HCT116 (cell line): Measurements from ENCODE around the gene SCARB1. TPM values are rescaled to one million over a fixed set of nuclear protein-coding genes. Genes with fewer than 3 reads are reported as not detected.
A peak's percentile ranks its signal among the peaks of the same experiment; 100 is the strongest.

ENCODE experiments used
- ATAC-seq: fragments of 200-7000 bp; cut with Tn5 transposase; 2 replicates; pipeline ENCODE4 v1.9.1; 2020; ENCODE audit warnings: mild to moderate bottlenecking, moderate library complexity
- BruUV-seq: library from RNA; stranded (reverse); fragments of 400-500 nt; replicated peaks from 2 replicates; lab custom pipeline; 2021; lab: Mats Ljungman, UMichigan
- CTCF ChIA-PET: fragments of 300-600 bp; sonication (Branson Sonifier 250); formaldehyde crosslinking; loops from one replicate; lab custom pipeline; 2021; ENCODE audit warnings: antibody characterized with exemption; lab: Charles Lee
- POLR2A ChIA-PET: fragments of 300-600, 350-600 bp; sonication (Branson Sonifier 250); formaldehyde crosslinking; loops from one replicate; lab custom pipeline; 2021; ENCODE audit warnings: antibody characterized with exemption; lab: Charles Lee
- RAD21 ChIA-PET, 2 experiments: fragments of 300-600 bp; sonication (Branson Sonifier 250); formaldehyde crosslinking; loops; one replicate each; lab custom pipeline; 2023; ENCODE audit warnings: low total read pairs in 2 of 2; ENCODE audit not compliant: uncharacterized antibody in 2 of 2, unreplicated experiment in 2 of 2, low non-redundant PET in 1 of 2; lab: Charles Lee
- DNase-seq: peaks from one replicate; pipeline ENCODE4 v3.0.0-alpha.2; 2010; ENCODE audit warnings: low read depth, low spot score
- H2AFZ ChIP-seq: fragments of 200-600 bp; shearing (Covaris generic), sonication (generic); 2 replicates; pipeline ENCODE4 v1.6.1; 2017; ENCODE audit warnings: low read depth, mixed run types, mixed read lengths, antibody characterized with exemption, low read length; ENCODE audit not compliant: poor library complexity, severe bottlenecking
- H3K27ac ChIP-seq: 2 replicates; pipeline ENCODE4 v1.5.1; 2012; ENCODE audit warnings: low read depth, low read length
- H3K27me3 ChIP-seq: fragments of 200-600 bp; sonication (generic); 2 replicates; pipeline ENCODE4 v1.6.1; 2016; ENCODE audit warnings: mixed run types, low read length, mixed read lengths; ENCODE audit not compliant: insufficient read depth
- H3K36me3 ChIP-seq, 2 experiments: fragments of 200-500 bp in 1 of 2; fragments of 200-600 bp in 1 of 2; sonication (Bioruptor generic) in 1 of 2; sonication (generic) in 1 of 2; 2 replicates each; pipeline versions ENCODE4 v1.5.1 to v1.6.1; 2014 to 2016; ENCODE audit warnings: low read length in 2 of 2, inconsistent platforms in 1 of 2, mixed read lengths in 1 of 2, mixed run types in 1 of 2; ENCODE audit not compliant: insufficient read depth in 2 of 2, control insufficient read depth in 1 of 2
- H3K4me1 ChIP-seq, 2 experiments: fragments of 200-600 bp in 1 of 2; sonication (generic) in 1 of 2; 2 replicates each; pipeline versions ENCODE4 v1.5.1 to v1.6.1; 2012 to 2017; ENCODE audit warnings: low read length in 2 of 2, inconsistent platforms in 1 of 2, mild to moderate bottlenecking in 1 of 2, mixed read lengths in 1 of 2, mixed run types in 1 of 2, moderate library complexity in 1 of 2; ENCODE audit not compliant: insufficient read depth in 2 of 2, control insufficient read depth in 1 of 2
- H3K4me2 ChIP-seq: fragments of 200-600 bp; sonication (generic); 2 replicates; pipeline ENCODE4 v1.6.1; 2017; ENCODE audit warnings: mixed run types, low read length, mixed read lengths
- H3K4me3 ChIP-seq, 2 experiments: fragments of 200-600 bp in 1 of 2; sonication (generic) in 1 of 2; replicated peaks in 1 of 2; 2 replicates each; pipeline ENCODE4 v1.5.1; 2011 to 2016; ENCODE audit warnings: low read length in 2 of 2, control low read depth in 1 of 2, low read depth in 1 of 2, mild to moderate bottlenecking in 1 of 2, mixed read lengths in 1 of 2, mixed run types in 1 of 2
- H3K79me2 ChIP-seq: fragments of 200-600 bp; sonication (generic); 2 replicates; pipeline ENCODE4 v1.6.1; 2017; ENCODE audit warnings: mild to moderate bottlenecking, mixed run types, low read length, moderate library complexity, mixed read lengths; ENCODE audit not compliant: insufficient read depth
- H3K9ac ChIP-seq: fragments of 200-600 bp; sonication (generic); 2 replicates; pipeline ENCODE4 v1.6.1; 2016; ENCODE audit warnings: low read length, mixed read lengths
- H3K9me2 ChIP-seq: fragments of 200-600 bp; sonication (generic), shearing (Covaris generic); 2 replicates; pipeline ENCODE4 v1.6.1; 2017; ENCODE audit warnings: mixed run types, mild to moderate bottlenecking, moderate library complexity; ENCODE audit not compliant: insufficient read depth
- H3K9me3 ChIP-seq, 2 experiments: fragments of 200-500 bp in 1 of 2; fragments of 200-600 bp in 1 of 2; sonication (Bioruptor generic) in 1 of 2; sonication (generic) in 1 of 2; 2 replicates each; pipeline ENCODE4 v1.6.1; 2014 to 2017; ENCODE audit warnings: low read length in 2 of 2, mixed read lengths in 2 of 2, inconsistent platforms in 1 of 2, low read depth in 1 of 2, mild to moderate bottlenecking in 1 of 2, mixed run types in 1 of 2, moderate library complexity in 1 of 2; ENCODE audit not compliant: control insufficient read depth in 1 of 2, insufficient read depth in 1 of 2
- H4K20me1 ChIP-seq: fragments of 200-600 bp; sonication (generic), shearing (Covaris generic); 2 replicates; pipeline ENCODE4 v1.6.1; 2017; ENCODE audit warnings: mixed run types, mild to moderate bottlenecking, moderate library complexity; ENCODE audit not compliant: insufficient read depth
- CBX3 ChIP-seq: IDR thresholded peaks from 2 replicates; pipeline ENCODE4 v1.6.1; 2012; ENCODE audit warnings: low read depth
- CEBPB ChIP-seq: IDR thresholded peaks from 2 replicates; pipeline ENCODE4 v1.6.1; 2012; ENCODE audit warnings: low read depth
- CTCF ChIP-seq, 3 experiments: fragments of 200-600 bp in 1 of 3; sonication (generic) in 1 of 3; IDR thresholded peaks in 2 of 3; conservative IDR thresholded peaks in 1 of 3; 2 replicates each; pipeline ENCODE4 v1.5.1; 2012 to 2017; ENCODE audit warnings: low read depth in 2 of 3, low read length in 2 of 3, antibody characterized with exemption in 1 of 3, borderline replicate concordance in 1 of 3, control low read depth in 1 of 3, mild to moderate bottlenecking in 1 of 3, mixed read lengths in 1 of 3, mixed run types in 1 of 3, moderate library complexity in 1 of 3; ENCODE audit not compliant: insufficient read depth in 1 of 3
- EGR1 ChIP-seq: IDR thresholded peaks from 2 replicates; pipeline ENCODE4 v1.6.1; 2012; ENCODE audit warnings: low read depth
- ELF1 ChIP-seq: IDR thresholded peaks from 2 replicates; pipeline ENCODE4 v1.6.1; 2012; ENCODE audit warnings: low read depth, borderline replicate concordance
- EZH2 ChIP-seq: fragments of 200-600 bp; sonication (generic); IDR thresholded peaks from 2 replicates; pipeline ENCODE4 v1.6.1; 2017; ENCODE audit warnings: antibody characterized with exemption, mixed run types
- EZH2phosphoT487 ChIP-seq: fragments of 200-600 bp; IDR thresholded peaks from 2 replicates; pipeline ENCODE4 v1.6.1; 2018; ENCODE audit warnings: antibody characterized with exemption, borderline replicate concordance
- FOSL1 ChIP-seq: IDR thresholded peaks from 2 replicates; pipeline ENCODE4 v1.6.1; 2012; ENCODE audit warnings: low read depth
- JUND ChIP-seq: IDR thresholded peaks from 2 replicates; pipeline ENCODE4 v1.6.1; 2012
- MAX ChIP-seq: IDR thresholded peaks from 2 replicates; pipeline ENCODE4 v1.6.1; 2012
- POLR2A ChIP-seq: IDR thresholded peaks from 2 replicates; pipeline ENCODE4 v1.7.0; 2011; ENCODE audit warnings: borderline replicate concordance; ENCODE audit not compliant: insufficient read depth, insufficient read length; ENCODE audit errors: extremely low read depth
- RAD21 ChIP-seq: IDR thresholded peaks from 2 replicates; pipeline ENCODE4 v1.6.1; 2012; ENCODE audit warnings: low read depth, mild to moderate bottlenecking
- REST ChIP-seq: IDR thresholded peaks from 2 replicates; pipeline ENCODE4 v1.6.1; 2012; ENCODE audit warnings: low read depth
- SIN3A ChIP-seq: IDR thresholded peaks from 2 replicates; pipeline ENCODE4 v1.6.1; 2012; ENCODE audit warnings: low read depth
- SRF ChIP-seq: IDR thresholded peaks from 2 replicates; pipeline ENCODE4 v1.6.1; 2012; ENCODE audit warnings: low read depth
- YY1 ChIP-seq: IDR thresholded peaks from 2 replicates; pipeline ENCODE4 v1.6.1; 2011; ENCODE audit warnings: low read length, low read depth, moderate library complexity, mild to moderate bottlenecking; ENCODE audit not compliant: insufficient replicate concordance; ENCODE audit errors: extremely low read depth
- ZBTB33 ChIP-seq: IDR thresholded peaks from 2 replicates; pipeline ENCODE4 v1.6.1; 2011; ENCODE audit warnings: mild to moderate bottlenecking, low read length, moderate library complexity; ENCODE audit not compliant: insufficient replicate concordance; ENCODE audit errors: extremely low read depth
- ZFX ChIP-seq: fragments of 450-650 bp; IDR thresholded peaks from 2 replicates; pipeline ENCODE4 v1.6.1; 2017
- ZNF274 ChIP-seq: fragments of 200-500 bp; sonication (Bioruptor generic); IDR thresholded peaks from 2 replicates; pipeline ENCODE4 v1.6.1; 2014; ENCODE audit warnings: mild to moderate bottlenecking, low read depth, low read length, inconsistent platforms
- intact Hi-C: fragments of 100-400 bp; cut with micrococcal nuclease; formaldehyde crosslinking; loops from 2 replicates; pipeline ENCODE4 v1.10.0; 2022
- total RNA-seq: library from RNA; stranded (reverse); gene quantifications from one replicate; pipeline ENCODE4 v1.2.1, GENCODE V29; 2021; ENCODE audit not compliant: unreplicated experiment

SCARB1 gene
- total RNA-seq, 1 experiment from 2014 or later: 95.5 TPM

- BruUV-seq: no TSS peak
- Histone ChIP-seq H3K4me2 (0 out of 2 replicates have a peak overlapping the region, but pooled peaks have one; percentile 12), H2AFZ (no peak overlapping the region)
Measured at GRCh38 chr12:124869059-124869665, 5.5 kb upstream of the SCARB1 start.

More at GRCh38 chr12:124869059-124869665, 5.5 kb upstream of the SCARB1 start:
- POLR2A ChIA-PET: no interaction called here
- TF ChIP-seq ZBTB33 (no peak), CEBPB (no peak), JUND (no peak), CBX3 (no peak), RAD21 (no peak), SIN3A (no peak), CTCF (IDR thresholded peaks at IDR 0.05 in 2 of 3, conservative IDR thresholded peaks at IDR 0.05 in 1 of 3; ENCODE audit: borderline replicate concordance in 1 of 3, insufficient read depth in 1 of 3, low read depth in 2 of 3, low read length in 2 of 3) (no peak), ELF1 (no peak), POLR2A (no peak), ZFX (no peak), ZNF274 (no peak), EZH2 (no peak), EGR1 (no peak), EZH2phosphoT487 (no peak), MAX (no peak), REST (no peak), YY1 (no peak), FOSL1 (no peak), SRF (no peak)
- TF ChIP-seq, all 23 proteins: peak for 0
- H3K27ac ChIP-seq: no peak overlapping the region
- no peaks in the 10 kb centered on the region for H3K36me3 ChIP-seq
- no peaks in the 10 kb centered on the region for H3K9me2 ChIP-seq
- no peaks in the 10 kb centered on the region for H4K20me1 ChIP-seq
- CTCF ChIA-PET: no interaction called here
- no peaks in the 10 kb centered on the region for H3K9me3 ChIP-seq
- intact Hi-C loops: no loop called here
- H3K4me1 ChIP-seq: peaks cover 4 to 26% of the 10 kb centered on the region in 2 experiments; a peak in 3 of 4 replicates
- DNase-seq: no peak
- ATAC-seq: peak; percentile 46; the same call in 1 of the 2 replicates
- H3K4me3 ChIP-seq: no peak overlapping the region
- no peaks in the 10 kb centered on the region for H3K27me3 ChIP-seq
- H3K79me2 ChIP-seq: no peaks in the 10 kb centered on the region
- H3K9ac ChIP-seq: no peak overlapping the region
- RAD21 ChIA-PET: no interaction called here
